CD4-positive, alpha-beta memory T cell (primary cell): ENCODE data around the gene ENOX2. TPM values are rescaled to one million over a fixed set of nuclear protein-coding genes. Genes with fewer than 3 reads are reported as not detected.

Experiments used
- CTCF ChIA-PET: fragments of 350-600 bp; sonication (Branson Sonifier 250); formaldehyde crosslinking; loops from one replicate; lab custom pipeline; 2021; ENCODE audit warnings: inconsistent platforms; ENCODE audit not compliant: partially characterized antibody; lab: Charles Lee
- POLR2A ChIA-PET: fragments of 350-600 bp; sonication (Branson Sonifier 250); formaldehyde crosslinking; loops from one replicate; lab custom pipeline; 2021; ENCODE audit not compliant: partially characterized antibody; lab: Charles Lee
- DNase-seq, 5 donors: peaks; one replicate each; pipeline versions ENCODE4 v3.0.0 to v3.0.0-alpha.2; 2020 to 2022; ENCODE audit warnings: mixed read lengths in 1 of 5
- H3K27ac ChIP-seq: one replicate; pipeline ENCODE4 v1.7.0; 2013; ENCODE audit warnings: low read depth, low read length
- H3K27me3 ChIP-seq: 2 replicates; pipeline ENCODE4 v1.7.0; 2013; ENCODE audit warnings: mild to moderate bottlenecking, low read length, moderate library complexity; ENCODE audit not compliant: insufficient read depth
- H3K36me3 ChIP-seq: 2 replicates; pipeline ENCODE4 v1.7.0; 2013; ENCODE audit warnings: mild to moderate bottlenecking, low read length, moderate library complexity; ENCODE audit not compliant: insufficient read depth
- H3K4me1 ChIP-seq: 2 replicates; pipeline ENCODE4 v1.7.0; 2013; ENCODE audit warnings: mild to moderate bottlenecking, low read length, moderate library complexity; ENCODE audit not compliant: insufficient read depth
- H3K4me3 ChIP-seq, 2 donors: one replicate each; pipeline ENCODE4 v1.7.0; 2013; ENCODE audit warnings: low read length in 2 of 2, mild to moderate bottlenecking in 1 of 2
- H3K9me3 ChIP-seq, 2 donors: one replicate each; pipeline ENCODE4 v1.7.0; 2013; ENCODE audit warnings: low read length in 2 of 2, control low read depth in 1 of 2; ENCODE audit not compliant: control insufficient read depth in 1 of 2
- H3K27ac Mint-ChIP-seq, 7 donors: one replicate each; pipeline ENCODE4 v1.8.0; 2020 to 2021; ENCODE audit warnings: mixed read lengths in 7 of 7, mild to moderate bottlenecking in 6 of 7, inconsistent platforms in 3 of 7, moderate library complexity in 3 of 7
- H3K27me3 Mint-ChIP-seq, 2 donors: one replicate each; pipeline ENCODE4 v1.8.0; 2020 to 2021; ENCODE audit warnings: mixed read lengths in 2 of 2
- H3K36me3 Mint-ChIP-seq, 2 donors: one replicate each; pipeline ENCODE4 v1.8.0; 2020 to 2021; ENCODE audit warnings: mixed read lengths in 2 of 2, inconsistent platforms in 1 of 2, mild to moderate bottlenecking in 1 of 2
- H3K4me1 Mint-ChIP-seq, 4 donors: one replicate each; pipeline ENCODE4 v1.8.0; 2020 to 2021; ENCODE audit warnings: mixed read lengths in 4 of 4, mild to moderate bottlenecking in 1 of 4
- H3K4me3 Mint-ChIP-seq, 8 donors: one replicate each; pipeline ENCODE4 v1.8.0; 2020 to 2021; ENCODE audit warnings: mixed read lengths in 8 of 8, mild to moderate bottlenecking in 7 of 8, moderate library complexity in 6 of 8, inconsistent platforms in 3 of 8
- H3K9me3 Mint-ChIP-seq, 8 donors: one replicate each; pipeline ENCODE4 v1.8.0; 2020 to 2021; ENCODE audit warnings: mixed read lengths in 8 of 8, mild to moderate bottlenecking in 5 of 8, inconsistent platforms in 3 of 8, moderate library complexity in 1 of 8
- intact Hi-C: fragments of 100-400 bp; cut with micrococcal nuclease; formaldehyde crosslinking; loops from one replicate; pipeline ENCODE4 v1.15.1; 2023
- polyA plus RNA-seq, 2 donors: library from polyadenylated mRNA; unstranded; fragments of 300-500 nt; fragmentation: Illumina TruSeq; gene quantifications; one replicate each; pipeline ENCODE4 v1.2.3, GENCODE V29; 2021
- total RNA-seq, 2 experiments: library from RNA; stranded (reverse); gene quantifications; one replicate each; pipeline ENCODE4 v1.2.3, GENCODE V29; 2021

ENOX2 gene
- total and polyA plus RNA-seq, 4 experiments from 2014 or later = 13.6 to 19.3 (median 14.9) TPM

DNA sequence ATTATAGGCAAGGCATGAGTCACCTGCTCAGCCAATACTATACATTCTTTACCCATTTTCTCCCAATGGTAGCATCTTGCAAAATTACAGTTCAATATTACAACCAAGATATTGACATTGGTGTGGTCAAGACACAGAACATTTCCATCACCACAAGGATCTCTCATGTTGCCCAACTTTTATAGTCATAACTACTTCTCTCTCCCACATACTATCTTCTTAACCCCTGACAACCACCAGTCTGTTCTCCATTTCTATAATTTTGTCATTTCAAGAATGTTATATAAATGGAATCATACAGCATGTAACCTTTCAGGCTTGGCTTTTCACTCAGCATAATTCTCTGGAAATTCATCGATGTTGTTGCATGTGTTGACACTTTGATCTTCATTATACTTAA, 144.9 kb downstream of the ENOX2 start:
- no peaks in the 10 kb centered on the region for H3K9me3 ChIP-seq
- H3K4me3 Mint-ChIP-seq = no peak overlapping the region
- H3K27me3 ChIP-seq = no peaks in the 10 kb centered on the region
- H3K4me3 ChIP-seq = no peak overlapping the region
- peaks cover 0 to 2% (median 0%) of the 10 kb centered on the region in 8 donors for H3K9me3 Mint-ChIP-seq
- ChIA-PET CTCF (no interaction called here), POLR2A (no interaction called here)
- H3K27ac ChIP-seq = no peak overlapping the region
- H3K36me3 Mint-ChIP-seq = peaks cover 0 to 5% of the 10 kb centered on the region in 2 donors
- H3K36me3 ChIP-seq = no peaks in the 10 kb centered on the region
- no peak overlapping the region for H3K27ac Mint-ChIP-seq
- H3K4me1 ChIP-seq = no peaks in the 10 kb centered on the region
- no peaks in the 10 kb centered on the region for H3K27me3 Mint-ChIP-seq
- intact Hi-C loops = no loop called here
- H3K4me1 Mint-ChIP-seq = peaks cover 0 to 1% (median 0%) of the 10 kb centered on the region in 4 donors
- DNase-seq = no peak

DNA sequence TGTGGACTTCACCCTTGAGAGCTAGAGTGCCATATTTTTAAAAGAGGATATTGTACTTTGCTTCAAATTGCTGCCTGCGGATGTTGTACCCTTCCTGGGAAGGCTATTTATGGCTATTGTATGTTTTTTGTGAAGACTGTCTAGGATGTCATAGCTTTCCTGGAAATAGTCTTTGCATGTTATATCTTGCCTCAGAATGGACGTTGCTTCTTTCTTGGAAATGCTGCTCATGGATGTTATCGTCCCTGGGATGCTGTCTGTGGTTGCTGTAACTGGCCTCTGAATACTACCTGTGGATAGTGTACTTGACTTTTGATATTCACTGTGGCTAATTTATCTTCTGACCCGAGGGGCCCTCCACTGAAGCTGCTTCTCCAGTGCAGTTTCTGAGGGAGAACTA, 146.8 kb downstream of the ENOX2 start:
- no peak overlapping the region for H3K4me3 ChIP-seq
- ChIA-PET CTCF (no interaction called here), POLR2A (no interaction called here)
- no peak overlapping the region for H3K27ac ChIP-seq
- H3K36me3 ChIP-seq = no peaks in the 10 kb centered on the region
- H3K27ac Mint-ChIP-seq = no peak overlapping the region
- H3K27me3 Mint-ChIP-seq = no peaks in the 10 kb centered on the region
- no peak overlapping the region for H3K4me3 Mint-ChIP-seq
- intact Hi-C loops = no loop called here
- no peaks in the 10 kb centered on the region for H3K27me3 ChIP-seq
- peaks cover 0 to 2% (median 0%) of the 10 kb centered on the region in 8 donors for H3K9me3 Mint-ChIP-seq
- peaks cover 0 to 2% of the 10 kb centered on the region in 2 donors for H3K36me3 Mint-ChIP-seq
- H3K4me1 ChIP-seq = no peaks in the 10 kb centered on the region
- H3K4me1 Mint-ChIP-seq = peaks cover 0 to 1% (median 0%) of the 10 kb centered on the region in 4 donors
- no peak for DNase-seq
- no peaks in the 10 kb centered on the region for H3K9me3 ChIP-seq

DNA sequence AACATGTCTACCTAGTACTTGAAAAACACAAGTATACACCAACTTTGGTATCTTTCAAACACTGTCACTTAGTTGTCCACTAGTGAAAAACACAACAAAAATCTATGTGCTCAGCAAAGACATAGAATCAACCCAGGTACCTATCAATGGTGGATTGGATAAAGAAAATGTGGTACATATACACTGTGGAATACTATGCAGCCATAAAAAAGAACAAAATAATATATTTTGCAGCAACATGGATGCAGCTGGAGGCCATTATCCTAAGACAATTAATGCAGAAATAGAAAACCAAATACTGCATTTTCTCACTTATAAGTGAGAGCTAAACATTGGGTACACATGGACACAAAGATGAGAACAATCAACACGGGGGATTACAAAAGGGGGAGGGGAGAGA, 148.7 kb downstream of the ENOX2 start:
- Mint-ChIP-seq H3K27me3 (no peaks in the 10 kb centered on the region), H3K36me3 (peaks cover 0 to 2% of the 10 kb centered on the region in 2 donors)
- POLR2A ChIA-PET = no interaction called here

DNA sequence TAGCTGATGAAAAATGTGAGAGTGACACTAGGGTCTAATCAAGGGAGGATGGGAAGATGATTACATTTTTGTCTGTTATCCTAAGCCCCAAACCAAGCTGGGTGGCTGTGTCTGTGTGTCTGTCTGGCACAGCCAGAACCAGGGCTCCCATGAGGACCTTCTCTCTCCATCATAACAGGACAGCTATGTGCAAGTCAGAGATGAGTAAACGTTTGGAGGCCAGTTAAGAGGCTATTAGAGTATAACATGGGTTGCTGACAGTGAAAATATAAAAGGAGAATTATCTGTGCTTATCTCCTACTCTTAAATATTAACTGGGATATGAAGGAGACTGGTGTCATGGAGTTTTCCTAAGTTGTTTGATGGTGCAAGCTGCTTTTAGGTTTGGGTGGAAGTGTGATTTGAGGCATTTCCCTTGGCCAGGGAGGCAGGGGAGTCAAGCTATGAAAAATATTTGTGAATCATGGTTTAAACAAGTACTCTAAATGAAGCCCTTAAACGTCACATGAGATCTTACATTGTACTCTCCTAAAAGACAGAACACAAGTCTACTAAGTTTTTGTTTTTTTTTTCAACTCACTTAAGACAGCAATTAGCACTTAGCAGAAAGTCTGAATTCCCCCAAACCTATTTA, 156.2 kb downstream of the ENOX2 start:
- H3K4me1 Mint-ChIP-seq = no peaks in the 10 kb centered on the region
- Histone ChIP-seq H3K27ac (no peak overlapping the region), H3K36me3 (no peaks in the 10 kb centered on the region), H3K9me3 (no peaks in the 10 kb centered on the region), H3K27me3 (no peaks in the 10 kb centered on the region), H3K4me3 (no peak overlapping the region), H3K4me1 (no peaks in the 10 kb centered on the region)
- H3K4me3 Mint-ChIP-seq = no peak overlapping the region
- no peaks in the 10 kb centered on the region for H3K27me3 Mint-ChIP-seq
- no peaks in the 10 kb centered on the region for H3K36me3 Mint-ChIP-seq
- no peaks in the 10 kb centered on the region for H3K9me3 Mint-ChIP-seq
- no peak for DNase-seq
- ChIA-PET CTCF (no interaction called here), POLR2A (no interaction called here)
- intact Hi-C loops = no loop called here
- H3K27ac Mint-ChIP-seq = no peak overlapping the region

More for the DNA sequence above, 148.7 kb downstream of the ENOX2 start:
- Histone ChIP-seq H3K4me3 (no peak overlapping the region), H3K27ac (no peak overlapping the region), H3K9me3 (no peaks in the 10 kb centered on the region), H3K27me3 (no peaks in the 10 kb centered on the region), H3K4me1 (no peaks in the 10 kb centered on the region), H3K36me3 (no peaks in the 10 kb centered on the region)
- no peak overlapping the region for H3K27ac Mint-ChIP-seq
- peaks cover 0 to 2% (median 0%) of the 10 kb centered on the region in 8 donors for H3K9me3 Mint-ChIP-seq
- no peak overlapping the region for H3K4me3 Mint-ChIP-seq
- H3K4me1 Mint-ChIP-seq = no peaks in the 10 kb centered on the region
- no peak for DNase-seq
- CTCF ChIA-PET = no interaction called here
- intact Hi-C loops = no loop called here

DNA sequence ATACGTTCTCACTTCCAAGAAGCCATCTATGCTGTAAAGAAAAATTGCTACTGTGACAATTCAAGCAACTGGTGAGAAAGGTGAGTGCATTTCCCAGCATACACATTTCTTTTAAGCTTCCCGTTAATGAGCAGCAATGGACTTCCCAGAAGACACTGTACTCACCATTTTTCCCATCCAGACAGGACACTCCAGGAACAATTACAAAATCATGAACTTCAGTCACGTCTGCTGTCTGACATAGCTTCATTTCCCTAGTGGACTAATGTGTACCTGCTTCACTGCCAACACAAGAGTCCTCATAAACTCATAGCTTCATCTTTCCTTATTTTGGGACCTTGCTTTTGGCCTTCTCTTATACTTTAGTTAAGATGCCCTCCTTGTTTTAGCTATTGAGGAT, 156.9 kb downstream of the ENOX2 start:
- ChIA-PET POLR2A (no interaction called here), CTCF (no interaction called here)
- no peak overlapping the region for H3K4me3 ChIP-seq
- H3K27me3 ChIP-seq = no peaks in the 10 kb centered on the region
- intact Hi-C loops = no loop called here
- H3K4me1 ChIP-seq = no peaks in the 10 kb centered on the region
- Mint-ChIP-seq H3K9me3 (no peaks in the 10 kb centered on the region), H3K4me1 (no peaks in the 10 kb centered on the region), H3K36me3 (no peaks in the 10 kb centered on the region), H3K27ac (no peak overlapping the region), H3K27me3 (no peaks in the 10 kb centered on the region), H3K4me3 (no peak overlapping the region)
- H3K27ac ChIP-seq = no peak overlapping the region
- no peaks in the 10 kb centered on the region for H3K9me3 ChIP-seq
- DNase-seq = no peak
- H3K36me3 ChIP-seq = no peaks in the 10 kb centered on the region

DNA sequence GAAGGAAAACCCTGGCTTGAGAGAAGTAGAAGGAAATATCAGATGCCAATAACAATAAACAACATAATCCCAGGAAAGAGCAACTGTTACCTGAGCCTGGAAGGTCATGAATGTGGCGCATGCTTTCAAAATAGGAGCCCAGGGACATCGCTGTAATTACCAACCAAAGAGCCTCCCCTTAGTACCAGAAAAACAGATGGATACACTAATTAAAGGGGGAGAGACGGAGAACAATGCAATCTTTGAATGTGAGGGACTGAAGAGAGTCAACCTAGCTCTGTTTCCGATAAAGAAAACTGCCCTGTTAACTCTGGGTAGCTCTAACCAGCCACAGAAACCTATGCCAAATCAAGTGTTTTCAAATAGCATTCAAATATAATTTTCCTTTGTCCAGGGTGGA, 161.4 kb downstream of the ENOX2 start:
- DNase-seq = no peak
- Histone ChIP-seq H3K36me3 (no peaks in the 10 kb centered on the region), H3K27me3 (no peaks in the 10 kb centered on the region), H3K27ac (no peak overlapping the region), H3K4me1 (no peaks in the 10 kb centered on the region), H3K4me3 (no peak overlapping the region), H3K9me3 (no peaks in the 10 kb centered on the region)
- no peaks in the 10 kb centered on the region for H3K4me1 Mint-ChIP-seq
- no peak overlapping the region for H3K27ac Mint-ChIP-seq
- no peaks in the 10 kb centered on the region for H3K27me3 Mint-ChIP-seq
- no peaks in the 10 kb centered on the region for H3K9me3 Mint-ChIP-seq
- H3K4me3 Mint-ChIP-seq = no peak overlapping the region
- ChIA-PET POLR2A (no interaction called here), CTCF (no interaction called here)
- intact Hi-C loops = no loop called here
- peaks cover 0 to 1% of the 10 kb centered on the region in 2 donors for H3K36me3 Mint-ChIP-seq

DNA sequence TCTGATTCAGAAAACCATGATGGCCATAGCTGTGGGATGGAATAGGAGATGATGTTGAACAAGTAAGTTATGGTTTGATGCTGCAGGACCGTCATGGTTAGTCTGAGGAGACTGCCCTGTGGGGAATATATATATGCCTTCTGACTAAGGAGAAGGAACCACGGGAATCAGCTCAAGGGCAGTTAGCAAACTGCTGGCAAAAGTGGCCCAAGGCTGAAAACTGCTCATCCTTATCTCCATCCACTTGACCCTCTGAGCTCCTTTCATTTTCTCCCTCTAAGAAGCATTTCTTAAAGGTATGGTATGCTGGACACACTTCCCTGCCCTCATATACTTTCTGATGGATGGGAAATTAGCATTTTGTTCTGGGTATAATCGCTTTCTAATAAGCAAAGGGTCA, 161.9 kb downstream of the ENOX2 start:
- Histone ChIP-seq H3K9me3 (no peaks in the 10 kb centered on the region), H3K27ac (no peak overlapping the region), H3K27me3 (no peaks in the 10 kb centered on the region), H3K36me3 (no peaks in the 10 kb centered on the region), H3K4me1 (no peaks in the 10 kb centered on the region), H3K4me3 (no peak overlapping the region)
- POLR2A ChIA-PET = no interaction called here
- CTCF ChIA-PET = no interaction called here
- Mint-ChIP-seq H3K9me3 (no peaks in the 10 kb centered on the region), H3K27ac (no peak overlapping the region), H3K36me3 (peaks cover 0 to 1% of the 10 kb centered on the region in 2 donors), H3K4me1 (no peaks in the 10 kb centered on the region), H3K4me3 (no peak overlapping the region), H3K27me3 (no peaks in the 10 kb centered on the region)
- DNase-seq = no peak
- intact Hi-C loops = no loop called here
